Subcutaneous abdominal adipose tissue (tissue), 5 donors: ENCODE results near the gene GAP43.

Source experiments
- H3K27ac ChIP-seq: one replicate; pipeline ENCODE4 v1.7.0; 2013; ENCODE audit warnings: low read depth, mild to moderate bottlenecking, inconsistent platforms, low read length, moderate library complexity
- H3K27me3 ChIP-seq, 5 donors: one replicate each; pipeline ENCODE4 v1.7.0; 2013; ENCODE audit warnings: low read length in 5 of 5, inconsistent platforms in 1 of 5; ENCODE audit not compliant: control insufficient read depth in 5 of 5, insufficient read depth in 4 of 5
- H3K36me3 ChIP-seq, 5 donors: one replicate each; pipeline ENCODE4 v1.7.0; 2013; ENCODE audit warnings: low read length in 5 of 5; ENCODE audit not compliant: control insufficient read depth in 5 of 5, insufficient read depth in 5 of 5
- H3K4me1 ChIP-seq, 5 donors: one replicate each; pipeline ENCODE4 v1.7.0; 2013; ENCODE audit warnings: low read length in 5 of 5, mild to moderate bottlenecking in 3 of 5, moderate library complexity in 1 of 5; ENCODE audit not compliant: control insufficient read depth in 5 of 5, insufficient read depth in 5 of 5
- H3K4me3 ChIP-seq, 5 donors: one replicate each; pipeline ENCODE4 v1.7.0; 2013; ENCODE audit warnings: low read length in 5 of 5, low read depth in 1 of 5
- H3K9ac ChIP-seq, 5 donors: one replicate each; pipeline ENCODE4 v1.7.0; 2013; ENCODE audit warnings: low read length in 5 of 5, mild to moderate bottlenecking in 4 of 5, moderate library complexity in 3 of 5
- H3K9me3 ChIP-seq, 5 donors: one replicate each; pipeline ENCODE4 v1.7.0; 2013; ENCODE audit warnings: low read length in 5 of 5; ENCODE audit not compliant: control insufficient read depth in 5 of 5
- donor health status: healthy.
- donor health status: healthy.
- donor health status: healthy.
- donor health status: healthy.
- donor health status: healthy.

Gene GAP43

DNA sequence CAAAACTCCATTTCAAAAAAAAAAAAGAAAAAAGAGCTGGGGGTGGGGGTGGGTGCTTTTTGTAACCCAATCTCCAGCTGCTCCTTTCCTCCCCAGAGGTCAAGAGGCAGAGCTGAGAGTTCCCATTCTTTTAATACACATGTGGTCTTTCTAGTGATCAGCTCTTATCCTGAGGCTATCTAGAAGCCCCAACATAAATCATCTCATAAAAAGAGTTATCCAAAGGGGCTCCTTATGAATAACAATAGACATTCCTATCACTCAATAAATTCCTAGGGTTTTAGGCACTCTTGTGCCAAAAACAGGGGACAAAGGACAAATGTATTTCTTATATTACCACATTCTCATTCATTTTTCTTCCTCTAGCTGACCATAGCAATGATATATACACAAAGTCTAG lies 25.1 kb upstream of the GAP43 start:
- H3K4me1 ChIP-seq: no peaks in the 10 kb centered on the region
- H3K4me3 ChIP-seq: no peak overlapping the region
- H3K9ac ChIP-seq: no peak overlapping the region
- H3K36me3 ChIP-seq: no peaks in the 10 kb centered on the region
- H3K27me3 ChIP-seq: no peaks in the 10 kb centered on the region
- H3K27ac ChIP-seq: no peak overlapping the region
- H3K9me3 ChIP-seq: peaks cover 0 to 8% (median 3%) of the 10 kb centered on the region in 5 donors

GRCh38 chr3:115602194-115602593 lies 21.1 kb upstream of the GAP43 start:
- no peaks in the 10 kb centered on the region for H3K4me1 ChIP-seq
- H3K9me3 ChIP-seq: no peaks in the 10 kb centered on the region
- no peak overlapping the region for H3K9ac ChIP-seq
- H3K4me3 ChIP-seq: no peak overlapping the region
- H3K27me3 ChIP-seq: no peaks in the 10 kb centered on the region
- H3K36me3 ChIP-seq: no peaks in the 10 kb centered on the region
- no peak overlapping the region for H3K27ac ChIP-seq

- Histone ChIP-seq H3K9me3 (peaks cover 0 to 3% (median 0%) of the 10 kb centered on the region in 5 donors), H3K4me3 (no peak overlapping the region), H3K9ac (no peak overlapping the region), H3K27ac (no peak overlapping the region), H3K36me3 (no peaks in the 10 kb centered on the region), H3K4me1 (no peaks in the 10 kb centered on the region), H3K27me3 (no peaks in the 10 kb centered on the region)
These were observed 11.7 kb upstream of the GAP43 start for GRCh38 chr3:115611630-115612029.

GRCh38 chr3:115615001-115615814 lies 8.1 kb upstream of the GAP43 start:
- Histone ChIP-seq H3K9ac (no peak overlapping the region), H3K36me3 (no peaks in the 10 kb centered on the region)

DNA sequence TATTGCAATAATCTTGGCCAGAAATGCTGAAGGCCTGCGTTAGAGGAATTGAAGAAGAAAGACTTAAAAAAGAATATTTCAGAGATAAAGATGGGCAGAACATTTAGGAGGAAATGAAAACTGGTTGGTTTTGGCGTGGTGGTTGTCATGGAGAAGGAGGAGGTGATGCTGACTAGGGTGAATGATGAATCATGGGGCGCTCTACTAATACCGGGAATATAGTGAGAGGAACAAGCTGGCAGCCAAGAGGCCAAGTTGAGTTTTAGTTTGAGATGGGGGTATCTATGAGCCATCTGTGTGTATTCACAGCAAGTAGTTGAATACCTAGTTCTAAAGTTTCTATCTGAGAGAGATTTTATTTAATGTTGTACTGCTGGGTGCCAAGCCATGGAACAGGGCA lies 6.8 kb upstream of the GAP43 start:
- no peak overlapping the region for H3K27ac ChIP-seq
- no peak overlapping the region for H3K4me3 ChIP-seq
- H3K36me3 ChIP-seq: no peaks in the 10 kb centered on the region
- H3K4me1 ChIP-seq: no peaks in the 10 kb centered on the region
- H3K27me3 ChIP-seq: no peaks in the 10 kb centered on the region
- H3K9ac ChIP-seq: no peak overlapping the region
- H3K9me3 ChIP-seq: peaks cover 0 to 3% (median 0%) of the 10 kb centered on the region in 5 donors

More at GRCh38 chr3:115615001-115615814, 8.1 kb upstream of the GAP43 start:
- H3K4me1 ChIP-seq: no peaks in the 10 kb centered on the region
- H3K27ac ChIP-seq: no peak overlapping the region
- H3K9me3 ChIP-seq: peaks cover 0 to 3% (median 0%) of the 10 kb centered on the region in 5 donors
- no peaks in the 10 kb centered on the region for H3K27me3 ChIP-seq
- no peak overlapping the region for H3K4me3 ChIP-seq

DNA sequence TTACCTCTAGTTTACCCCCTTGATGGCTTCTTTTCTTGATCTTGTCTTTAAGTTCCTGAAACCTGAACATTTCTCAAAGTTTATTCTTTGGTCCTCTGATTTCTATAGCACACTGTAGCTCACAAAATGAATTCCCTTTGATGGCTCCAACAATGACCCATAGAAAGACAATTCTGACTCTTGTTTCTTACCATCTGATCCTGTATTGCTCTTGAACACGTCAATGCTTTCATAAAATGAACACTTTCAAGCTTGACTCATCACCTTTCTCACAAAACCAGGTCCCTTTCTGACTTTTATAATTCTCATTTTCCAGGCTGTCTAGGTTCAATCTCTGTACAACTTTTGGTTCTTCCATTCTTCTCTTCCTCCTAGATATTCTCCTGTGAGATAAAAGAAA lies 5.7 kb upstream of the GAP43 start:
- Histone ChIP-seq H3K9ac (no peak overlapping the region), H3K9me3 (no peaks in the 10 kb centered on the region)

GRCh38 chr3:115624029-115624741 lies 875 bp downstream of the GAP43 start:
- H3K9ac ChIP-seq: no peak overlapping the region
- peaks cover 0 to 8% (median 7%) of the 10 kb centered on the region in 5 donors for H3K4me1 ChIP-seq
- peaks cover 0 to 21% (median 6%) of the 10 kb centered on the region in 5 donors for H3K27me3 ChIP-seq
- no peaks in the 10 kb centered on the region for H3K36me3 ChIP-seq
- H3K27ac ChIP-seq: no peak overlapping the region
- H3K4me3 ChIP-seq: peak overlapping the region in 1 of 5 donors; percentile 63
- H3K9me3 ChIP-seq: no peaks in the 10 kb centered on the region

More for the DNA sequence above, 5.7 kb upstream of the GAP43 start:
- Histone ChIP-seq H3K27ac (no peak overlapping the region), H3K4me1 (no peaks in the 10 kb centered on the region), H3K27me3 (no peaks in the 10 kb centered on the region), H3K4me3 (no peak overlapping the region), H3K36me3 (no peaks in the 10 kb centered on the region)

- Histone ChIP-seq H3K27me3 (peaks cover 0 to 21% (median 6%) of the 10 kb centered on the region in 5 donors), H3K9me3 (no peaks in the 10 kb centered on the region), H3K27ac (no peak overlapping the region), H3K4me1 (peaks cover 0 to 8% (median 7%) of the 10 kb centered on the region in 5 donors), H3K36me3 (no peaks in the 10 kb centered on the region), H3K9ac (no peak overlapping the region), H3K4me3 (no peak overlapping the region)
These were observed 1.6 kb downstream of the GAP43 start for GRCh38 chr3:115624901-115625300.

- H3K9me3 ChIP-seq: no peaks in the 10 kb centered on the region
- no peak overlapping the region for H3K27ac ChIP-seq
- peaks cover 0 to 21% (median 6%) of the 10 kb centered on the region in 5 donors for H3K27me3 ChIP-seq
- no peak overlapping the region for H3K9ac ChIP-seq
- no peak overlapping the region for H3K4me3 ChIP-seq
- H3K36me3 ChIP-seq: no peaks in the 10 kb centered on the region
- H3K4me1 ChIP-seq: peaks cover 0 to 8% (median 7%) of the 10 kb centered on the region in 5 donors
These were observed 2.7 kb downstream of the GAP43 start for GRCh38 chr3:115626006-115626409.

DNA sequence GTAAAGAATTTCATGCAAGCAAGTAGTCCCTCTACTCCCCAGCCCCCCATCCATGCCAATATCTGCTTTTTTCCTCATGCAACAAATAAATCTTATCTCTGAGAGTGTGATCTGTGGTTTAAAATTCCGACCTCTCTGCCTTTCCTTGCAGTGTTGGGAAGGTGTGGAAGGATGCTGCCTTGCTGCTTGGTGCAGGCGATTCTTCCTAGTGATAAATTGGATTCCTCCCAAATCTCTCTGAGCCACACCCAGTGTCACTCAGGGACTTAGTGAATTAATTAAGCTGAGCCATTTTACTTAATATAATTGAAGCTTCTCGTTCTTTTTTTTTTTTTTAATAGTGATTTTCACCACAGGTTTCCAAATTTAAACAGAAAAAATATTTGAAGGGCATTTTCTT lies 3.4 kb downstream of the GAP43 start:
- Histone ChIP-seq H3K4me3 (no peak overlapping the region), H3K27ac (no peak overlapping the region), H3K27me3 (peaks cover 0 to 21% (median 6%) of the 10 kb centered on the region in 5 donors), H3K9ac (no peak overlapping the region), H3K9me3 (no peaks in the 10 kb centered on the region), H3K36me3 (no peaks in the 10 kb centered on the region), H3K4me1 (peaks cover 0 to 8% (median 7%) of the 10 kb centered on the region in 5 donors)
